HG03432 (cell line): ENCODE data around the gene DNAJC15.

ENCODE experiments used
- ATAC-seq: cut with Tn5 transposase; IDR thresholded peaks from one replicate; pipeline ENCODE4 v1.9.1; 2021; ENCODE audit warnings: mild to moderate bottlenecking, moderate library complexity; ENCODE audit not compliant: unreplicated experiment

Gene DNAJC15

DNA sequence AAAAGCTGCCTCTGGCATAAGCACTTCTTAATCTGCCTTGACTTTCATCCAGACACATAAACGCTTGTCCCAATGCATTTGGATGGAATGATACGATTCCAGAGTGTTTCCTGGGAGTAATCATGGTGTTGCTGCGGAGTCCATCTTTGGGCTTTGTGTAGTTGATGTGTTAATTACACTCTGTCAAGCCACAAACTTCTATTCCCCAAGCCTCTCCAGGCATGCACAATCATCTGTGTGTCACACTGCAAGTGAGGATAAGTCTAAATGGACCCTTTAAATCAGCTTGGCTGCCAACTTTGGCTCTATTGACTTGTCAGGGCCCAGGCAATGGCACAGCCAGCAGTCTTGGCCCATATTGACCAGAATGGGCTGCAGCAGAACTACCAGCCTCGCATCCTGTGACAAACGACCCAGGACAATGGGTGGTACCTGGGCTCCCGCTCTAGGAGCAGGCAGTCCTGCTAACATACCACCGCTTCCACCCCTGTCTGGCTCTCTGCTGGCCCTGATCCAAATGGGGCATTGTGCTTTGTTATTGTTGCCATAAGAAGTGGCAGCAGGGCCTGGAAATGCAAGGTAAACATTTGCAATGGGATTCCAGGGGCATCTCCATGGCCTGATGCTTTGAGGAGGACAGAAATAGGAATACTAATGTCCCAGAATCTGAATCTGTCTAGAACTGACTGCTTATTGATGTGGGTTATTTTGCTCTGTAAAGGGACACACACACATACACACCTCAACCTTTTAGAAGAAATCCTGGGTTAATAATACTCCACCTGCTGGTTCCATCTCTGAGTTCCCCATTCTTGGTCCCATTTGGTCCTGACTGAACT is 127.2 kb downstream of the DNAJC15 start:
- no peak for ATAC-seq

DNA sequence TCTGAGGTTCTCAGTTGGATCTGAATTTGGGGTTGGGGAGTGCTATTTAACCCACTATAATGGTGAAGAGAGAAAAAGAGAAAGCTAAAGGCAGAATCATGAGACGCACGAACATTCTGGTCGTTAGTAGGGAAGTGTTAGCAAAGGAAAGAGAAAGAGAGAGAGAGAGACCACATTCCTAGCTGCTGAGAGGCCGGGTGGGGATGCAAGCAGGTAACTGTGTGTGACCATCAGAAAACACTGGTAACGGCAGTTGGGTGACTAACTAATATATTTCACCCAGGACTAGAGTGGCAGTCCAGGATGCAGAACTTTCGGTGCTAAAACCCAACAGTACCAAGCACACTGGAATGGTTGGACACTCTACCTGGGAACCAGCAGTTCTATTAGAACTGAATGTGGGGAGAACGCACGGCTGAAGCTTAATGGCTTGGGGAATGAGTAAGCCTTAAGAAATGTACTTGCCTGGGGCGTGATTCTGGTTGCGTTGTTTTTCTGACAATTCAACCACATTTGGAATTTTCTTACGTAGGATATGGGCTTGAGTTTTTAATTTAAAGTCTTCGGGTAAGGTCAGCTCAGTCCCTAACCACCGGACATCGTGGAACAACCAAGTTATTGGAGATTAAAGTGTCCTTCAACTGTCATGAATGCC is 130.2 kb downstream of the DNAJC15 start:
- ATAC-seq, result no peak

DNA sequence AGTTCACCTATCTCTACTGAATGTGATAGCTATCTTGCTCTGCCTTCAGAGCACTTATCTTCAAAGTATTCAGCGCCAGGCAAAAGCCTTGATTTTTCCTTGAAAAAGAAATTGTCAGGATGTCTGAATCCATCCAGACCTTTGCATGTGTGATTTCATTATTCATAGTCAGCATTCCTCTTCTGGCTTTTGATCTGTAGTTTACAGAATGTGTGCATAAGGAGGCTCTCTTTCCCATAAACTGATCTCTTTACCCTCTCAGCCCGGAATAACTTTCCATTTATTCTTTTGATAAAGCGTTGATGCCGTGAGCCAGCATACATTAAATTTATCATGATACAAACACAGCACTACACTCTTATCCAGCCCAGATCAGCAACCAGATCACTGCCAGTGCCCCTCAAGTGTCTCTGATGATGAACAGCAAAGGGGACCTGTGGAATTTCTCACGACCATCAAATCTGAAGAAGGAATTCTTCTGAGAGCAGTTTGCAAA is 130.8 kb downstream of the DNAJC15 start:
- no peak for ATAC-seq

DNA sequence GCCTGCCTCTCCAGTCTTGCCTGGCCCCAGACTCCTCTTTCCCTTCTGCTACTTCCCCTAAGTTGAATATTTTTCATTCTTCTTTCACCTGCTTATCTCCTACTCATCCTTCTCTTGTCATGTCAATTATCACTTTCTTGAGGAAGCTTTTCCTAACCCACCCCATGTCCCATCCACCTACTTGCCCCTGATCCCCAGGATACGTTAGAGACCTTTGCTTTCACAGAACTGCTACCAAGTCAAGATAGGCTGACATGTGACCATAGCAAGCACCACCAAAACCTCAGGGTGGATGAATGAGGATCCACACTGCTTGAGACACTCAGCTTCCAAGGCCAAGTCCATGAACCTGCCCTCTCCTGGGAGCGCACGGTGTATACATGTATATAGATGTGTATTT is 131.5 kb downstream of the DNAJC15 start:
- ATAC-seq, result no peak

DNA sequence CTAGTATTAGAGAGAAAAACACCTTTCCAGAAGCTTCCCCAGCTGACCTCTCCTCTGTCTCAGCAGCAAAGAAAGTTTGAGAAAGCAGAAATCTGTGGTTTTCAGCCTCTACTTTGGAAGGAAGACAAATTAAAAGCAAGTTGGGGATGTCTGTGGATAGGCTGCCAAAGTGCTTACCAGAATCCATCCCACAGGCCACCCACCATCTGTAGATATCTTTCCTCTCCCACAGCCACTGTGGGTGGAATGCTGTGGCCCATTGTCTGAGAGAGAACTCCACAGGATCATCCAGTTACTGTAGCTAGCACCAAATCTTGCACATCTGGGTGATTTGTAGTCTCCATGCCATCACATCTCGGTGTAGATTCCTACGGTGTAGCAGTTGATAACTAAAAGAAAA is 133.5 kb downstream of the DNAJC15 start:
- no peak for ATAC-seq

DNA sequence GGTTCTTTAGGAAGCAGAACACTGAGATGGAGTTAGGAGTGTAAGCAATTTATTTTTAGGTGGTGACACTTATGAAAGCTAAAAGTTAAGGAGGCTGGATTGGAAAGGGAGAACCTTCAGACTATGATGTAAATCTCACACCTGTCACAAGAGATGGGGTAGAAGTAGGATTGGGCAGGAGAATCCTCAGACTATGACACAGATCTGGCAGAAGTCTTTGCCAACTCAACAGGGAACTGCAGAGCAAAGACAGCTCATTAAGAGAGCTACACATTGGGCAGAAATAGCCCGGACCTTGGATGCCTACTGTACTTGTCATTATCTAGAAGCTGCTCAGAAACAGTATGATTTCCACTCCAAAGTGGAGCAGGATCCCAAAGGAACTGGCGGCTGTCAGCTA is 134.4 kb downstream of the DNAJC15 start:
- ATAC-seq, result no peak

DNA sequence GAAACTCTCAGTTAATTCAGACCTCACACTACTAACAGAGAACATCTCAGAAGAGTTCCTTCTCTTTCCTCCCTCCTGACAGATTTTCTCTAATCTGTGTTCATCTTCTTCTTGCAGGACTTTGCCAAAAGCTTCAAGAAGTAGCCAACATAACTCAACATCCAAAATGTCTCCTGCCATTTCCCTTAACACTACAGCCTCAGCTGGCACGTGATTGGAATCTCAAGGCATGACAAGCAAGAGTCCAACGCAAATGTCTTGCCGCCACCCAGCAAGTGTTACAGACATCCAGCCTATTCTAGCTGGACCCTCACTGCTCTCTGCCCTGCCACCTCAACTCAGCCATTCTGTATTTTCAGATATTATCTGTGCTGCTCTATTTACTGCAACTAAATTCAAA is 135.1 kb downstream of the DNAJC15 start:
- ATAC-seq, result no peak

DNA sequence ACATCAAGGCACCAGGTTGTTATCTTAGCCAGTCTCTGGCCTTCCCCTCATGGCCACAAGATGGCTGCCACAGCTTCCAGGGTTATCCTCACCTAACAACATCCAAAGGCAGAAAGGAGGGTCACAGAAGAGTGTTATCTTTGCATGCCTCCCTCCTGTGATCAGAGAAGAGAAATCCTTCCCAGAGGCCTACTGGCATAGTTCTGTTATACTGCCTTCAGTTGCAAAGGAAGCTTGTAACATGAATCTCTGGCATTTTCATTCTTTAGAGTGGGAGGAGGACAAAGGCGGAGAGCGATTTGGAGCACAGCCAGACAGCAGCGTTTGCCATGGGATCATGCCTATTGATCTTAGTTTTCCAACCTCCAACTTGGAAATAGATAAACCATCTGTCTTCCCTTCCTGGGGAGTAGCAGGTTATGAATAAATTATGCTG is 135.7 kb downstream of the DNAJC15 start:
- ATAC-seq, result no peak
